WTC11 (cell line): ENCODE measurements around the gene SPATA31D3.

Experiments
- CTCF ChIP-seq: fragments of 200-600 bp; IDR thresholded peaks from 2 replicates; pipeline ENCODE4 v1.8.0; 2022; ENCODE audit warnings: antibody characterized with exemption
- TF ChIP-seq, protein P1 (sequence below): sonication (generic); formaldehyde crosslinking; IDR thresholded peaks from 2 replicates; pipeline ENCODE4 v1.8.1; 2023; ENCODE audit warnings: mild to moderate bottlenecking, moderate library complexity, missing genetic modification reagents
- TF ChIP-seq, protein P2 (sequence below): sonication (generic); formaldehyde crosslinking; IDR thresholded peaks from 2 replicates; pipeline ENCODE4 v1.8.1; 2023; ENCODE audit warnings: mild to moderate bottlenecking, missing genetic modification reagents, moderate library complexity

- TF ChIP-seq, protein P1, sequence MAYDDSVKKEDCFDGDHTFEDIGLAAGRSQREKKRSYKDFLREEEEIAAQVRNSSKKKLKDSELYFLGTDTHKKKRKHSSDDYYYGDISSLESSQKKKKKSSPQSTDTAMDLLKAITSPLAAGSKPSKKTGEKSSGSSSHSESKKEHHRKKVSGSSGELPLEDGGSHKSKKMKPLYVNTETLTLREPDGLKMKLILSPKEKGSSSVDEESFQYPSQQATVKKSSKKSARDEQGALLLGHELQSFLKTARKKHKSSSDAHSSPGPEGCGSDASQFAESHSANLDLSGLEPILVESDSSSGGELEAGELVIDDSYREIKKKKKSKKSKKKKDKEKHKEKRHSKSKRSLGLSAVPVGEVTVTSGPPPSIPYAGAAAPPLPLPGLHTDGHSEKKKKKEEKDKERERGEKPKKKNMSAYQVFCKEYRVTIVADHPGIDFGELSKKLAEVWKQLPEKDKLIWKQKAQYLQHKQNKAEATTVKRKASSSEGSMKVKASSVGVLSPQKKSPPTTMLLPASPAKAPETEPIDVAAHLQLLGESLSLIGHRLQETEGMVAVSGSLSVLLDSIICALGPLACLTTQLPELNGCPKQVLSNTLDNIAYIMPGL (CRISPR knock-in tag), result no peak
- TF ChIP-seq CTCF, result no peak
- TF ChIP-seq, protein P2, sequence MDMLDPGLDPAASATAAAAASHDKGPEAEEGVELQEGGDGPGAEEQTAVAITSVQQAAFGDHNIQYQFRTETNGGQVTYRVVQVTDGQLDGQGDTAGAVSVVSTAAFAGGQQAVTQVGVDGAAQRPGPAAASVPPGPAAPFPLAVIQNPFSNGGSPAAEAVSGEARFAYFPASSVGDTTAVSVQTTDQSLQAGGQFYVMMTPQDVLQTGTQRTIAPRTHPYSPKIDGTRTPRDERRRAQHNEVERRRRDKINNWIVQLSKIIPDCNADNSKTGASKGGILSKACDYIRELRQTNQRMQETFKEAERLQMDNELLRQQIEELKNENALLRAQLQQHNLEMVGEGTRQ (CRISPR knock-in tag), result no peak
These were observed 9.8 kb downstream of the SPATA31D3 start for GRCh38 chr9:81953096-81953495.
